ENCODE results near the gene OCRL.
A peak's percentile ranks its signal among the peaks of the same experiment; 100 is the strongest.

Gene OCRL

DNA sequence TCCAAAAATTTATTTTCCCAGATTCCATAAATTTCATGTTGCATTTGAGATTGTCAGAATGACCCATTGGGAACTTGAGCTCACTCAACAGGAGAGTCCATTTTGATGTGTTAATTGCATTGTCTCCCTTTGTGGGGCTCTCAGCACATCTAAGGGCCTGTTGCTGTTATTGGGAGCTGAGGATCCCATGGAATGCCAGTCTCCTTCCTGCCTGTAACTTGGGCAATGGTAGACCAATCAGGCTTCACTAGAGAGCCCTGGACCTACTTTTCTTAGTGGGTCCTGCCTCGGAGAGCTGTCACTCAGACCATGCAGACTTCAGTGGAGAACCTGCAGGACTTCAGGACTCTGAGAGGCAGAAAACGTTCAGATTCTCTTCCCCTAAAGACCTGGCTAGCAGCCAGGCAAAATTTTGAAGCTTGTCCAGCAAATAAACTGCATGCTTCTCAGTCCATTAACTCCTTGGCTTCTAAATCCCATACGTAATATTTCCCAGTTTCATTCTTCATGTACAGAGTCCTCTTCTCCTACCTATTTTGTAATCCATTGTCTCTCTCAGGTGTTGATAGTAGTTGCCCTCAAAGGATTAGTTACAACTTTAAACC, 25.1 kb downstream of the OCRL start:
- TF ChIP-seq CREB1 (IDR thresholded peaks at IDR 0.05; ENCODE audit: low read depth) (no peak), NFIC (IDR thresholded peaks at IDR 0.05) (peak; percentile 63), TAF1 (IDR thresholded peaks at IDR 0.05; ENCODE audit: low read depth) (no peak), TEAD4 (IDR thresholded peaks at IDR 0.05) (no peak), TCF12 (IDR thresholded peaks at IDR 0.05; ENCODE audit: low read depth) (no peak)

DNA sequence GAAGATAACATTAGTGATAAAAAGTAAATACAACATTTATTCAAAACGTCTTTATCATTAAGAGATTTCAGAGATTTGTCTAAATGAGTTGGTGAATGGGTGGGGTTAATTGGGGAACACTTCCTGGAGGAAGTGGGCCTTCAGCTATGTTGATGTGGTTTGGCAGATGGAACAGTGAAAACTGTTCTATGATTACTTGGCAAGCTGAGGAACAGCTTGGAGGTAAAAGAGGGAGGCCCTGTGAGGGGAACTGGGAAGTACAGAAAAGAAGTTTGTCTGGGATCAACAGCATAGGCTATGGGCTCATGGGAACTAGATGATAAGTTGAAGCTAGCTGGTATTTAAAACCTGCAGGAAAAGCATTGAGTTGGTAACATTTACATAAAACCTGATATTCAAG, 26.0 kb downstream of the OCRL start:
- TF ChIP-seq EGR1 (IDR thresholded peaks at IDR 0.05) (no peak), TAF1 (IDR thresholded peaks at IDR 0.05; ENCODE audit: low read depth) (no peak), NFIC (IDR thresholded peaks at IDR 0.05) (no peak), CREB1 (IDR thresholded peaks at IDR 0.05; ENCODE audit: low read depth) (no peak), ZBTB7A (IDR thresholded peaks at IDR 0.05; ENCODE audit: low read depth) (no peak)
- TF ChIP-seq, protein P1, sequence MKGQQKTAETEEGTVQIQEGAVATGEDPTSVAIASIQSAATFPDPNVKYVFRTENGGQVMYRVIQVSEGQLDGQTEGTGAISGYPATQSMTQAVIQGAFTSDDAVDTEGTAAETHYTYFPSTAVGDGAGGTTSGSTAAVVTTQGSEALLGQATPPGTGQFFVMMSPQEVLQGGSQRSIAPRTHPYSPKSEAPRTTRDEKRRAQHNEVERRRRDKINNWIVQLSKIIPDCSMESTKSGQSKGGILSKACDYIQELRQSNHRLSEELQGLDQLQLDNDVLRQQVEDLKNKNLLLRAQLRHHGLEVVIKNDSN (IDR thresholded peaks at IDR 0.05), result no peak
- TF ChIP-seq, protein P2, sequence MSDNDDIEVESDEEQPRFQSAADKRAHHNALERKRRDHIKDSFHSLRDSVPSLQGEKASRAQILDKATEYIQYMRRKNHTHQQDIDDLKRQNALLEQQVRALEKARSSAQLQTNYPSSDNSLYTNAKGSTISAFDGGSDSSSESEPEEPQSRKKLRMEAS (IDR thresholded peaks at IDR 0.05), result no peak

DNA sequence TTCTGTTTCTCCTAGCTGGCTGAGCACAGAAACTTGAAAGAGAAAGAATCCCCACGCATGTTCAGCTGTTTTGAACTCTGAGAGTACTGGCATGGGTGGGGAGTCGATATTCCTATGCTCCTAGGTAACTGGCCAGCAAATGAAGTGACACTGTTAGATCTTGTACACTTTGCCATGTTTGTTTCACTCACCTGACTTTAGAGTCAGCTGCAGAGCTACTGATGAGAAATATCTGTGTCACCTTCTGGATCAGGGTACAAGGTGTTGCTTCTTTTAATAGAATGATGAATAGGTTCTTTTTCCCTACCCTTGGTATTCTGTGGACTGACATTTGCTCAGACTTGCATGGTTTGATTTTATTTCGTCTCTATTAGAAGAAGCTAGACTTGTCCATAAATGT, 28.3 kb downstream of the OCRL start:
- TF ChIP-seq RAD21 (IDR thresholded peaks at IDR 0.05; ENCODE audit: low read depth), result no peak
- TF ChIP-seq EP300 (IDR thresholded peaks at IDR 0.05; ENCODE audit: borderline replicate concordance), result no peak
- TF ChIP-seq, protein P3, sequence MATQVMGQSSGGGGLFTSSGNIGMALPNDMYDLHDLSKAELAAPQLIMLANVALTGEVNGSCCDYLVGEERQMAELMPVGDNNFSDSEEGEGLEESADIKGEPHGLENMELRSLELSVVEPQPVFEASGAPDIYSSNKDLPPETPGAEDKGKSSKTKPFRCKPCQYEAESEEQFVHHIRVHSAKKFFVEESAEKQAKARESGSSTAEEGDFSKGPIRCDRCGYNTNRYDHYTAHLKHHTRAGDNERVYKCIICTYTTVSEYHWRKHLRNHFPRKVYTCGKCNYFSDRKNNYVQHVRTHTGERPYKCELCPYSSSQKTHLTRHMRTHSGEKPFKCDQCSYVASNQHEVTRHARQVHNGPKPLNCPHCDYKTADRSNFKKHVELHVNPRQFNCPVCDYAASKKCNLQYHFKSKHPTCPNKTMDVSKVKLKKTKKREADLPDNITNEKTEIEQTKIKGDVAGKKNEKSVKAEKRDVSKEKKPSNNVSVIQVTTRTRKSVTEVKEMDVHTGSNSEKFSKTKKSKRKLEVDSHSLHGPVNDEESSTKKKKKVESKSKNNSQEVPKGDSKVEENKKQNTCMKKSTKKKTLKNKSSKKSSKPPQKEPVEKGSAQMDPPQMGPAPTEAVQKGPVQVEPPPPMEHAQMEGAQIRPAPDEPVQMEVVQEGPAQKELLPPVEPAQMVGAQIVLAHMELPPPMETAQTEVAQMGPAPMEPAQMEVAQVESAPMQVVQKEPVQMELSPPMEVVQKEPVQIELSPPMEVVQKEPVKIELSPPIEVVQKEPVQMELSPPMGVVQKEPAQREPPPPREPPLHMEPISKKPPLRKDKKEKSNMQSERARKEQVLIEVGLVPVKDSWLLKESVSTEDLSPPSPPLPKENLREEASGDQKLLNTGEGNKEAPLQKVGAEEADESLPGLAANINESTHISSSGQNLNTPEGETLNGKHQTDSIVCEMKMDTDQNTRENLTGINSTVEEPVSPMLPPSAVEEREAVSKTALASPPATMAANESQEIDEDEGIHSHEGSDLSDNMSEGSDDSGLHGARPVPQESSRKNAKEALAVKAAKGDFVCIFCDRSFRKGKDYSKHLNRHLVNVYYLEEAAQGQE (IDR thresholded peaks at IDR 0.05; ENCODE audit: low read depth), result no peak

DNA sequence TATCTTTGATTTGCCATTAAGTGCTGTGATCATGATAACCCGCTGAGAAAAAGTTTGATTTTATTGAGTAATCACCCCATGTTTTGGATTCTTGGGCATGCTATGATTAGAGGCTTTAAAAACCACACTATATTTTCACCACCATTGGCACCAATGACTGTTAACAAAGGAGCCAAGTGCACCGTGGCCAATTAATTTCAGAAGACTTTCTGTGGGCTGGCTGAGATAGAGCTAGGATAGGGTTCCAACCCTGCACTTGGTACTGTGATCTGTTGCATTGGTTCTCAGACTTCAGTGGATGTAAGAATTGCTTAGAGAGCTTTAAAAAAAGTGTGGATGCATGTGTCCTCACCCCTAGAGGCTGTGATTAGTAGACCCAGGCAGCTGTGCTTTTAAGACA, 32.4 kb downstream of the OCRL start:
- TF ChIP-seq EGR1 (IDR thresholded peaks at IDR 0.05) (no peak), CREB1 (IDR thresholded peaks at IDR 0.05; ENCODE audit: low read depth) (no peak), RAD21 (IDR thresholded peaks at IDR 0.05; ENCODE audit: low read depth) (no peak)

DNA sequence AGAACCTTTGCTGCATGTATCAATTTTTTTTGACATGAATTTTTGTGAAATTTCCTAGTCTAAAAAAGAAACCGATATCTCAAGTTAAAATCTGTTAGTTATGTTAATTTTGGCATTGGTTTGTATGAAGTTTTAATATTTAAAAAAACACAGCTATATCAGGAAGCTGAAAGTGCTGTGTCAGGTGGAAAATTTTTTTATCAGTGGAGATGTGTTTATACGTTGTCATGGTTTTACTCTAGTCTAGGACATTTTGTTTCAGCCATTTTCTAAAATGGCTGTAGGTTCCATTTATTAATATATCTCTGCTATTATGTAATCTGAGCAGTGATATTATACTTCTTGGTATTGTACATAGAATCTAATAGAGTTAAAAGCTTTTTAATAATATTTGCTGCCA, 34.2 kb downstream of the OCRL start:
- TF ChIP-seq EP300 (IDR thresholded peaks at IDR 0.05; ENCODE audit: borderline replicate concordance) (no peak), CREB1 (IDR thresholded peaks at IDR 0.05; ENCODE audit: low read depth) (no peak)

DNA sequence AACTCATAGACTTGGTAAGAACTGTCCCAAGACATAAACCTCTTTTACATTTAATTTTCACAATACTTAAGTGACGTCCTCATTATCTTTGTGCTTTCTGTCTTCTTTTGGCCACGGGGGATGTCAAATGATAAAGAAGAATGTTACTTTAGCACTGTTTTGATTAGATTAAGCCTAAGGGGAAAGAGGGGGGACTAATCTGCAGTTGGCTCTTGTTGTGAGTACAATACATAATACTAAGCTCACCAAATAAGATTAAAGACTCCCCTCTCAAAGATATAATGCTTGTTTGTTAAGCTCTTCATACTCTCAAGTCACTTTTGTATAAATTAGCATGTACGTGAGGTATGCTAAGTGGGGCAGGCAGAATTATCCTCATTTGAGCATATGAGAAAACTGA, 36.5 kb downstream of the OCRL start:
- no peak for TF ChIP-seq EGR1 (IDR thresholded peaks at IDR 0.05)
- no peak for TF ChIP-seq YY1 (IDR thresholded peaks at IDR 0.05; ENCODE audit: low read depth)

DNA sequence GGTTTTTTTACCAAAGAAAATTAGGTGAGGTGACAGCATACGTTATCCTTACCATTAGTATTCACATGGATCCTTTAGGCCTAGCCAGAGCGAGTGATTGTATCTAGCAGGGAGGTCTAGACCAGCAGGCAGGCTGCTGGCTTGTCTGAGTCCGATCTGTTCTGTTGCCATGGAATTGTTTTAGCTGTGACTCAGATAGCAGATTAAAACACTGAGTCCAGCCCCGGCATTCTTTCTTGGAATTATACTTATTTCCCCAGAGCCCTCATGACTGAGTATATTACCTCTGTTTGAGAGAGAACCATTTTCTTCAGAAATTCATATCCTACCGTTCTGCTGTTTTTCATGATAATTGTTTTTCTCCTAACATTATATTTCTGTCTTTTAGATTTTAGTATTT, 37.4 kb downstream of the OCRL start:
- TF ChIP-seq NFIC (IDR thresholded peaks at IDR 0.05) (no peak), YY1 (IDR thresholded peaks at IDR 0.05; ENCODE audit: low read depth) (no peak), EGR1 (IDR thresholded peaks at IDR 0.05) (no peak), FOXM1 (IDR thresholded peaks at IDR 0.05; ENCODE audit: borderline replicate concordance, low read depth) (no peak), RAD21 (IDR thresholded peaks at IDR 0.05; ENCODE audit: low read depth) (no peak), CREB1 (IDR thresholded peaks at IDR 0.05; ENCODE audit: low read depth) (no peak), TAF1 (IDR thresholded peaks at IDR 0.05; ENCODE audit: low read depth) (no peak), EP300 (IDR thresholded peaks at IDR 0.05; ENCODE audit: borderline replicate concordance) (no peak)
- TF ChIP-seq, protein P3 (IDR thresholded peaks at IDR 0.05; ENCODE audit: low read depth), result no peak
- TF ChIP-seq, protein P1 (IDR thresholded peaks at IDR 0.05), result no peak

DNA sequence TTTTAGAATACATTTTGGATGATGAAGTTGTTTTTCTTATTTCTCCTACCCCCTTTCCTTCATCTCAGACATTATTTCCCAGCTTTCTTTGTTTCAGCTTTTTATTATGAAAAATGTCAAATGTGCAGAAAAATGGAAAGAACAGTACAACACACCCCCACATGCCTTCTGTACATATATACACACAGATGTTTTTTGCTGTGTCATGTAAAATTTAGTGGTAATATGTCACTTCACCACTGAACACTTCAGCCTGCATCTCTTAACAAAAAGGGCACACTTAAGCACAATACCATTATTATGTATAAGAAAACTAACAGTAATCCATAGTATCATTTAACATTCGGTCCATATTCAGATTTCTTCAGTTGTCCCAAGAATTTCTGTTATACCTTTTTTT, 37.8 kb downstream of the OCRL start:
- no peak for TF ChIP-seq ZBTB7A (IDR thresholded peaks at IDR 0.05; ENCODE audit: low read depth)
- no peak for TF ChIP-seq EGR1 (IDR thresholded peaks at IDR 0.05)
- TF ChIP-seq TCF12 (IDR thresholded peaks at IDR 0.05; ENCODE audit: low read depth), result no peak
- no peak for TF ChIP-seq YY1 (IDR thresholded peaks at IDR 0.05; ENCODE audit: low read depth)
- TF ChIP-seq CREB1 (IDR thresholded peaks at IDR 0.05; ENCODE audit: low read depth), result no peak
- no peak for TF ChIP-seq FOXM1 (IDR thresholded peaks at IDR 0.05; ENCODE audit: borderline replicate concordance, low read depth)
- no peak for TF ChIP-seq TAF1 (IDR thresholded peaks at IDR 0.05; ENCODE audit: low read depth)
- TF ChIP-seq, protein P1 (IDR thresholded peaks at IDR 0.05), result no peak
- TF ChIP-seq RAD21 (IDR thresholded peaks at IDR 0.05; ENCODE audit: low read depth), result no peak
